HepG2 (cell line): Measurements from ENCODE around the gene KRTAP10-10. TPM values are rescaled to one million over a fixed set of nuclear protein-coding genes. Genes with fewer than 3 reads are reported as not detected.

Experiments
- ATAC-seq: fragments of 200-7000 bp; cut with Tn5 transposase; 3 replicates; pipeline ENCODE4 v1.9.1; 2020; ENCODE audit warnings: mild to moderate bottlenecking, moderate library complexity
- BruUV-seq: library from RNA; stranded (reverse); fragments of 400-500 nt; replicated peaks from 2 replicates; lab custom pipeline; 2021; lab: Mats Ljungman, UMichigan
- CTCF ChIA-PET: fragments of 300-600 bp; formaldehyde crosslinking; extraction: SDS; loops from one replicate; lab custom pipeline; 2021; ENCODE audit warnings: low total read pairs, inconsistent platforms, low intra/inter-chr PET ratio; lab: Yijun Ruan, JAX
- POLR2A ChIA-PET: fragments of 350-600 bp; sonication (Branson Sonifier 250); formaldehyde crosslinking; loops from one replicate; lab custom pipeline; 2020; ENCODE audit warnings: antibody characterized with exemption, inconsistent platforms; lab: Yijun Ruan, JAX
- DNase-seq: peaks from one replicate; pipeline ENCODE4 v3.0.0-alpha.2; 2015; ENCODE audit warnings: low spot score
- FAIRE-seq: peaks from 3 replicates; lab custom pipeline; 2011; peaks lifted over from hg19 to GRCh38; lab: Jason Lieb, UNC
- H2AFZ ChIP-seq: one replicate; pipeline ENCODE4 v1.6.1; 2011; ENCODE audit warnings: low read length, inconsistent platforms
- H3K27ac ChIP-seq: fragments of 300-600 bp; 3 replicates; pipeline ENCODE4 v1.8.0; 2011; ENCODE audit warnings: mixed run types, mild to moderate bottlenecking, mixed read lengths, low read length, inconsistent platforms; ENCODE audit not compliant: insufficient read depth; ENCODE audit errors: extremely low read length
- H3K27me3 ChIP-seq, 2 experiments: fragments of 200-600 bp in 1 of 2; 2 replicates in 1 of 2; 3 replicates in 1 of 2; pipeline versions ENCODE4 v1.6.0 to v1.8.0; 2011; ENCODE audit warnings: low read length in 2 of 2, mild to moderate bottlenecking in 2 of 2, moderate library complexity in 2 of 2, inconsistent platforms in 1 of 2; ENCODE audit not compliant: insufficient read depth in 2 of 2, control insufficient read depth in 1 of 2
- H3K36me3 ChIP-seq, 2 experiments: fragments of 200-600 bp in 1 of 2; replicated peaks in 1 of 2; 2 replicates in 1 of 2; 3 replicates in 1 of 2; pipeline versions ENCODE4 v1.5.1 to v1.8.0; 2011; ENCODE audit warnings: low read length in 2 of 2, inconsistent platforms in 1 of 2; ENCODE audit not compliant: insufficient read depth in 2 of 2, control insufficient read depth in 1 of 2
- H3K4me1 ChIP-seq: 2 replicates; pipeline ENCODE4 v1.5.1; 2012; ENCODE audit warnings: low read length, inconsistent platforms; ENCODE audit not compliant: insufficient read depth
- H3K4me2 ChIP-seq: 2 replicates; pipeline ENCODE4 v1.6.0; 2011; ENCODE audit warnings: low read depth, low read length, inconsistent platforms
- H3K4me3 ChIP-seq, 3 experiments: fragments of 200-600 bp in 1 of 3; sonication (generic), shearing (Covaris generic) in 1 of 3; replicated peaks in 1 of 3; 2 replicates each; pipeline ENCODE4 v1.5.1; 2011 to 2016; ENCODE audit warnings: low read length in 3 of 3, inconsistent platforms in 2 of 3, low read depth in 2 of 3, mild to moderate bottlenecking in 2 of 3, control low read depth in 1 of 3, mixed read lengths in 1 of 3; ENCODE audit not compliant: insufficient read depth in 1 of 3
- H3K79me2 ChIP-seq: one replicate; pipeline ENCODE4 v1.6.1; 2011; ENCODE audit warnings: low read length, inconsistent platforms; ENCODE audit not compliant: insufficient read depth
- H3K9ac ChIP-seq: 2 replicates; pipeline ENCODE4 v1.6.0; 2011; ENCODE audit warnings: mild to moderate bottlenecking, low read depth, low read length, inconsistent platforms; ENCODE audit not compliant: insufficient read depth
- H3K9me3 ChIP-seq: 2 replicates; pipeline ENCODE4 v1.5.1; 2012; ENCODE audit warnings: mild to moderate bottlenecking, low read length
- H4K20me1 ChIP-seq: 2 replicates; pipeline ENCODE4 v1.6.0; 2011; ENCODE audit warnings: inconsistent platforms, mild to moderate bottlenecking, low read length, moderate library complexity; ENCODE audit not compliant: insufficient read depth
- GTF2F1 ChIP-seq: fragments of 150-350 bp; IDR thresholded peaks from 2 replicates; pipeline ENCODE4 v1.6.1; 2014; ENCODE audit warnings: low read length
- HMG20B ChIP-seq: conservative IDR thresholded peaks from 2 replicates; pipeline ENCODE4 v1.6.1; 2016; ENCODE audit warnings: missing genetic modification reagents, missing compliant biosample characterization
- TFAP4 ChIP-seq: sonication (generic); IDR thresholded peaks from 2 replicates; pipeline ENCODE4 v1.6.1; 2016; ENCODE audit warnings: low read depth, borderline replicate concordance
- ZNF597 ChIP-seq: sonication (generic); formaldehyde crosslinking; IDR thresholded peaks from 2 replicates; pipeline ENCODE4 v1.5.0; 2020; ENCODE audit warnings: missing genetic modification reagents
- WGBS: methylation state at CpG from one replicate; pipeline ENCODE4 v1.1.6; 2017; ENCODE audit warnings: low lambda C conversion rate; 5-methylcytosine and 5-hydroxymethylcytosine counted together
- in situ Hi-C: cut with HindIII; loops from 2 replicates; pipeline ENCODE4 v1.10.0; 2017; ENCODE audit warnings: low pct_unique_long_range_greater_than_20kb; ENCODE audit not compliant: extremely low pct_ligation_motif_present
- intact Hi-C: fragments of 100-400 bp; cut with micrococcal nuclease; formaldehyde crosslinking; loops from one replicate; pipeline ENCODE4 v1.10.0; 2022; ENCODE audit not compliant: unreplicated experiment
- polyA plus RNA-seq, 8 experiments: library from polyadenylated mRNA; depleted of rRNA in 3 of 8; stranded (reverse) in 7 of 8; unstranded in 1 of 8; fragments of >200 nt; fragmentation: Illumina TruSeq in 4 of 8; extraction: Trizol in 4 of 8; gene quantifications; 2 replicates each; pipeline versions ENCODE4 v1.2.1 to v1.2.3, GENCODE V29; 2011 to 2016; ENCODE audit warnings: low read depth in 4 of 8, missing spikeins in 1 of 8, mixed read lengths in 1 of 8; ENCODE audit not compliant: insufficient read depth in 1 of 8
- total RNA-seq, 5 experiments: library from RNA; depleted of rRNA; stranded (reverse); fragments of >200 nt; fragmentation: Illumina TruSeq; extraction: Trizol; gene quantifications; 2 replicates each; pipeline ENCODE4 v1.2.3, GENCODE V29; 2016; ENCODE audit warnings: low read depth in 1 of 5

KRTAP10-10 gene
- total and polyA plus RNA-seq, 2 of the 13 experiments (the other 11 are each of a cell fraction or from before 2014, with no cell fraction given) = not detected

- intact Hi-C loops = no loop called here
- BruUV-seq = no TSS peak
Observed at GRCh38 chr21:44647222-44647552, 10.0 kb downstream of the KRTAP10-10 start.

More at GRCh38 chr21:44647222-44647552, 10.0 kb downstream of the KRTAP10-10 start:
- no peak for TF ChIP-seq ZNF597 (CRISPR knock-in tag)
- no peak for TF ChIP-seq GTF2F1
- no peak for TF ChIP-seq HMG20B (CRISPR knock-in tag)
- no peak for TF ChIP-seq TFAP4
- Histone ChIP-seq H3K4me2 (no peak overlapping the region), H2AFZ (no peak overlapping the region), H3K27ac (no peak overlapping the region), H3K9ac (no peak overlapping the region), H3K27me3 (peaks cover 3 to 30% of the 10 kb centered on the region in 2 experiments; a peak in 4 of 5 replicates), H3K9me3 (peaks cover 22% of the 10 kb centered on the region), H3K4me3 (no peak overlapping the region), H3K36me3 (no peaks in the 10 kb centered on the region), H3K79me2 (no peaks in the 10 kb centered on the region), H3K4me1 (no peaks in the 10 kb centered on the region), H4K20me1 (no peaks in the 10 kb centered on the region)
- ATAC-seq (no peak), DNase-seq (no peak), FAIRE-seq (no peak)
- POLR2A ChIA-PET = no interaction called here
- in situ Hi-C loops = no loop called here
- 65% methylated on average over 8 of the region's 8 CpGs for WGBS
- CTCF ChIA-PET = no interaction called here
